NK-92 (cell line): ENCODE results near the gene SLC22A6.

Experiments
- DNase-seq: peaks from one replicate; lab custom pipeline; 2025; ENCODE audit not compliant: unreplicated experiment; lab: John Stamatoyannopoulos, UW

Gene SLC22A6

GRCh38 chr11:62933750-62934495, 50.8 kb downstream of the SLC22A6 start:
- DNase-seq = no peak

GRCh38 chr11:62933285-62933684, 51.5 kb downstream of the SLC22A6 start:
- DNase-seq = no peak

DNA sequence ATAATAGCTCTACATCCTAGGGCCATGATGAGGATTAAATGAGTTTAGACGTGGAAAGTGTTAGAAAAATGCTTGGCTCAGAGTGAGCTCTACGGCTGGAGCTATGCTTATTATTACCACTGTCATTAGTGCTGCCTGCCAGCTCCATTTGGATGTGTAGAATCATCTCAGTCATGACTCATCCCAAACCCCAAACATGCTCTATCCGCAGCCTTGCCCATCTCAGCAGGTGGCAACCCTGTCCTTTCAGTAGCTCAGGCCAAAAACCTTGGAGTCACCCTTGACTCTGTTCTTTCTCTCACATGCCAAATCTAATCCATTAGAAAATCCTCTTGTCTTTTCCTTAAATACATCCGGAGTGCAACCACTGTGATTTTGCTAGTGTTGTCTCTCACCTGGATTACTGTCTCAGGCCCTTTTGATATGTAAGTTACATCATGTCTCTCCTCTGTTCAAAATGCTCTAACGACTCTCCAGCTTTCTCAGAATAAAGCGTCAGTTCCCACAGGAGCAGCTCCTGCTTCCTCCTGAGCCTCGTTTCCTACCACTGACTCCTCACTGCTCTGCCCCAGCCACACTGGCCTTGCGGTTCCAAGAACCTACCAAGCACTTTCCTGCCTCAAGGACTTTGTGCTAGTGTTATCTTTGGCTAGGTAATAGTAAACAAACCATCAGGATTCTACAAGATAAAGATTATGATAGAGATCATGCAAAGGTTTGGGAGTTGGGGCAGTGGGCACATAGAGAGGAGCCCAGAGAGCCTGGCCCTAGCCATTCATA, 53.1 kb downstream of the SLC22A6 start:
- no peak for DNase-seq

GRCh38 chr11:62930666-62931065, 54.1 kb downstream of the SLC22A6 start:
- no peak for DNase-seq

GRCh38 chr11:62930157-62930556, 54.6 kb downstream of the SLC22A6 start:
- DNase-seq = no peak

GRCh38 chr11:62928011-62928410, 56.8 kb downstream of the SLC22A6 start:
- no peak for DNase-seq

GRCh38 chr11:62926680-62927455, 57.9 kb downstream of the SLC22A6 start:
- no peak for DNase-seq
